HepG2 (cell line): ENCODE data around the gene MST1. TPM values are rescaled to one million over a fixed set of nuclear protein-coding genes. Genes with fewer than 3 reads are reported as not detected.
A peak's percentile ranks its signal among the peaks of the same experiment; 100 is the strongest.

Experiments used
- ARNT ChIP-seq: fragments of 450-650 bp; IDR thresholded peaks from 2 replicates; pipeline ENCODE4 v1.6.1; 2017
- ATF7-NPFF ChIP-seq: sonication (generic); formaldehyde crosslinking; IDR thresholded peaks from 2 replicates; pipeline ENCODE4 v1.8.1; 2023; ENCODE audit warnings: mild to moderate bottlenecking, low read depth, missing genetic modification reagents, moderate library complexity
- DNMT3B ChIP-seq: conservative IDR thresholded peaks from 2 replicates; pipeline ENCODE4 v1.6.1; 2016; ENCODE audit warnings: missing biosample characterization, control low read depth
- HDAC6 ChIP-seq: fragments of 200-600 bp; sonication (generic); IDR thresholded peaks from 2 replicates; pipeline ENCODE4 v1.7.0; 2017; ENCODE audit warnings: mild to moderate bottlenecking, antibody characterized with exemption, low read length, low read depth
- KDM3A ChIP-seq: IDR thresholded peaks from 2 replicates; pipeline ENCODE4 v1.6.1; 2018; ENCODE audit warnings: low read depth, missing compliant biosample characterization
- KLF11 ChIP-seq: IDR thresholded peaks from 2 replicates; pipeline ENCODE4 v1.6.1; 2016; ENCODE audit warnings: missing compliant biosample characterization
- MTA1 ChIP-seq: sonication (generic); formaldehyde crosslinking; IDR thresholded peaks from 2 replicates; pipeline ENCODE4 v1.4.0; 2020; ENCODE audit warnings: missing genetic modification reagents, mild to moderate bottlenecking, borderline replicate concordance
- NFE2L2 ChIP-seq: fragments of 150-350 bp; IDR thresholded peaks from 2 replicates; pipeline ENCODE4 v1.6.1; 2014; ENCODE audit warnings: low read length
- NFYB ChIP-seq: sonication (generic); formaldehyde crosslinking; IDR thresholded peaks from 2 replicates; pipeline ENCODE4 v1.4.0; 2020; ENCODE audit warnings: missing genetic modification reagents
- POLR2G ChIP-seq: fragments of 200-400 bp; formaldehyde crosslinking; IDR thresholded peaks from 2 replicates; pipeline ENCODE4 v1.6.1; 2018; ENCODE audit warnings: mild to moderate bottlenecking, low read depth, low read length, moderate library complexity
- RARG ChIP-seq: sonication (generic); formaldehyde crosslinking; IDR thresholded peaks from 2 replicates; pipeline ENCODE4 v1.4.0; 2020; ENCODE audit warnings: low read depth, mild to moderate bottlenecking, missing genetic modification reagents
- SIX1 ChIP-seq: sonication (generic); formaldehyde crosslinking; IDR thresholded peaks from 2 replicates; pipeline ENCODE4 v1.4.0; 2020; ENCODE audit warnings: missing genetic modification reagents, borderline replicate concordance
- SMYD3 ChIP-seq: sonication (generic); formaldehyde crosslinking; IDR thresholded peaks from 2 replicates; pipeline ENCODE4 v1.8.1; 2023; ENCODE audit warnings: mild to moderate bottlenecking, missing genetic modification reagents
- ZNF138 ChIP-seq: sonication (generic); formaldehyde crosslinking; IDR thresholded peaks from 2 replicates; pipeline ENCODE4 v1.5.0; 2020; ENCODE audit warnings: mild to moderate bottlenecking, low read depth, missing genetic modification reagents
- ZNF274 ChIP-seq: sonication (generic); formaldehyde crosslinking; IDR thresholded peaks from 2 replicates; pipeline ENCODE4 v1.5.1; 2020; ENCODE audit warnings: mild to moderate bottlenecking, missing genetic modification reagents
- ZNF484 ChIP-seq: sonication (generic); formaldehyde crosslinking; IDR thresholded peaks from 2 replicates; pipeline ENCODE4 v1.5.1; 2020; ENCODE audit warnings: mild to moderate bottlenecking, low read depth, missing genetic modification reagents, borderline replicate concordance
- ZNF678 ChIP-seq: sonication (generic); formaldehyde crosslinking; IDR thresholded peaks from 2 replicates; pipeline ENCODE4 v1.4.0; 2020; ENCODE audit warnings: mild to moderate bottlenecking, missing genetic modification reagents
- ZNF768 ChIP-seq: sonication (generic); formaldehyde crosslinking; IDR thresholded peaks from 2 replicates; pipeline ENCODE4 v1.4.0; 2020; ENCODE audit warnings: missing genetic modification reagents
- ZNF878 ChIP-seq: sonication (generic); formaldehyde crosslinking; IDR thresholded peaks from 2 replicates; pipeline ENCODE4 v1.8.1; 2023; ENCODE audit warnings: mild to moderate bottlenecking, missing genetic modification reagents, moderate library complexity
- polyA plus RNA-seq, 8 experiments: library from polyadenylated mRNA; depleted of rRNA in 3 of 8; stranded (reverse) in 7 of 8; unstranded in 1 of 8; fragments of >200 nt; fragmentation: Illumina TruSeq in 4 of 8; extraction: Trizol in 4 of 8; gene quantifications; 2 replicates each; pipeline versions ENCODE4 v1.2.1 to v1.2.3, GENCODE V29; 2011 to 2016; ENCODE audit warnings: low read depth in 4 of 8, missing spikeins in 1 of 8, mixed read lengths in 1 of 8; ENCODE audit not compliant: insufficient read depth in 1 of 8
- total RNA-seq, 5 experiments: library from RNA; depleted of rRNA; stranded (reverse); fragments of >200 nt; fragmentation: Illumina TruSeq; extraction: Trizol; gene quantifications; 2 replicates each; pipeline ENCODE4 v1.2.3, GENCODE V29; 2016; ENCODE audit warnings: low read depth in 1 of 5
- TF ChIP-seq, protein P1 (sequence below): sonication (generic); formaldehyde crosslinking; IDR thresholded peaks from 2 replicates; pipeline ENCODE4 v1.8.0; 2022; ENCODE audit warnings: mild to moderate bottlenecking, missing genetic modification reagents; ENCODE audit not compliant: insufficient replicate concordance
- TF ChIP-seq, protein P2 (sequence below), 2 experiments: sonication (generic) in 1 of 2; formaldehyde crosslinking in 1 of 2; IDR thresholded peaks; 2 replicates each; pipeline versions ENCODE4 v1.5.1 to v1.6.1; 2011 to 2020; ENCODE audit warnings: borderline replicate concordance in 1 of 2, low read depth in 1 of 2, low read length in 1 of 2, mild to moderate bottlenecking in 1 of 2, missing genetic modification reagents in 1 of 2, moderate library complexity in 1 of 2
- TF ChIP-seq, protein P3 (sequence below): sonication (generic); formaldehyde crosslinking; IDR thresholded peaks from 2 replicates; pipeline ENCODE4 v1.4.0; 2020; ENCODE audit warnings: mild to moderate bottlenecking, missing genetic modification reagents
- TF ChIP-seq, protein P4 (sequence below): sonication (generic); formaldehyde crosslinking; IDR thresholded peaks from 2 replicates; pipeline ENCODE4 v1.4.0; 2020; ENCODE audit warnings: low read depth, mild to moderate bottlenecking, missing genetic modification reagents
- TF ChIP-seq, protein P5 (sequence below): sonication (generic); formaldehyde crosslinking; conservative IDR thresholded peaks from 2 replicates; pipeline ENCODE4 v1.4.0; 2020; ENCODE audit warnings: missing genetic modification reagents

Gene MST1
- total and polyA plus RNA-seq, 2 of the 13 experiments (the other 11 are each of a cell fraction or from before 2014, with no cell fraction given), result 189 to 452 TPM

DNA sequence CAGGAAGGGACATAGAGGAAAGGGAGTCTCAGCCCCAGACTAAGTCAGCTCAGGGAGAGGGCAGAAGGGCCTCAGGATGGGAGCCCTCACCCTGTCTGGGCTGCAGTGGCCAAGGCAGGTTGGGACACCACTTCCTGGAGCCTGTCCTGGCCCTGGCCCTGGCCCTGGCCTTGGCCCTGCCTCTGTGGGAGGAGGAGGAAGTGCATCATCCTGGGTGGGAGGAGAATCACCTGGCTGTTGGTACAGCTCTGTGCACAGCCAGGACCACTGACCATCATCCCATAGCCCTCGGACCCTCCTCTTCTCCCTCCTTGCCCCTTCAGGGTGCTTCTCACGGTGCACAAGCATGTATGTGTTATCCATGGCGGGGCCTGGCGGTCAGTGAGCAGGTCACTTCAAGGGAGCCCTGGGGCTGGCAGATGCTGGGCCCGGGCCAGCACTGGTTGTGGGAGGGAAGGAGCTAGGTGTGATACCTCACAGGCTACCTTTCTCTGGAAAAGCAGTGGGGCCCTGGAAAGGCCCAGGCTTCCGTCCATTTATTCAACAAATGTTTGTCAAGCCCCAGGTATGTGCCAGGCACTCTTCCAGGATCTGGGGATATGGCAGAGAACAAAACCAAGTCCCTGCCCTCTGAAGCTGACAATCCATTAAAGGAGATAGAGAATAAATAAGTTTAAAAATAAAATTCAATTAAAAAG lies 23.3 kb downstream of the MST1 start (continued):
- TF ChIP-seq, protein P1, sequence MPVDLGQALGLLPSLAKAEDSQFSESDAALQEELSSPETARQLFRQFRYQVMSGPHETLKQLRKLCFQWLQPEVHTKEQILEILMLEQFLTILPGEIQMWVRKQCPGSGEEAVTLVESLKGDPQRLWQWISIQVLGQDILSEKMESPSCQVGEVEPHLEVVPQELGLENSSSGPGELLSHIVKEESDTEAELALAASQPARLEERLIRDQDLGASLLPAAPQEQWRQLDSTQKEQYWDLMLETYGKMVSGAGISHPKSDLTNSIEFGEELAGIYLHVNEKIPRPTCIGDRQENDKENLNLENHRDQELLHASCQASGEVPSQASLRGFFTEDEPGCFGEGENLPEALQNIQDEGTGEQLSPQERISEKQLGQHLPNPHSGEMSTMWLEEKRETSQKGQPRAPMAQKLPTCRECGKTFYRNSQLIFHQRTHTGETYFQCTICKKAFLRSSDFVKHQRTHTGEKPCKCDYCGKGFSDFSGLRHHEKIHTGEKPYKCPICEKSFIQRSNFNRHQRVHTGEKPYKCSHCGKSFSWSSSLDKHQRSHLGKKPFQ (CRISPR knock-in tag), result no peak
- TF ChIP-seq, protein P2, sequence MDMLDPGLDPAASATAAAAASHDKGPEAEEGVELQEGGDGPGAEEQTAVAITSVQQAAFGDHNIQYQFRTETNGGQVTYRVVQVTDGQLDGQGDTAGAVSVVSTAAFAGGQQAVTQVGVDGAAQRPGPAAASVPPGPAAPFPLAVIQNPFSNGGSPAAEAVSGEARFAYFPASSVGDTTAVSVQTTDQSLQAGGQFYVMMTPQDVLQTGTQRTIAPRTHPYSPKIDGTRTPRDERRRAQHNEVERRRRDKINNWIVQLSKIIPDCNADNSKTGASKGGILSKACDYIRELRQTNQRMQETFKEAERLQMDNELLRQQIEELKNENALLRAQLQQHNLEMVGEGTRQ (IDR thresholded peaks at IDR 0.05; ENCODE audit: low read depth, low read length), result no peak
- TF ChIP-seq, protein P2 (CRISPR knock-in tag; IDR thresholded peaks at IDR 0.05; ENCODE audit: borderline replicate concordance), result no peak
- TF ChIP-seq SIX1 (no peak), MTA1 (CRISPR knock-in tag) (peak; percentile 56; the same call in 1 of the 2 replicates), ZNF274 (CRISPR knock-in tag) (0 out of 2 replicates have a peak, but pooled peaks have one; percentile 3), POLR2G (no peak; the same call in 1 of the 2 replicates), ARNT (no peak), DNMT3B (CRISPR knock-in tag) (no peak), ATF7-NPFF (no peak), ZNF484 (no peak), NFE2L2 (no peak), HDAC6 (no peak), ZNF878 (CRISPR knock-in tag) (no peak), ZNF768 (CRISPR knock-in tag) (peak; percentile 49; the same call in 1 of the 2 replicates), KLF11 (CRISPR knock-in tag) (no peak), KDM3A (CRISPR knock-in tag) (no peak), NFYB (CRISPR knock-in tag) (no peak), SMYD3 (CRISPR knock-in tag) (no peak), ZNF678 (no peak), ZNF138 (CRISPR knock-in tag) (no peak), RARG (CRISPR knock-in tag) (no peak)
- TF ChIP-seq, protein P3, sequence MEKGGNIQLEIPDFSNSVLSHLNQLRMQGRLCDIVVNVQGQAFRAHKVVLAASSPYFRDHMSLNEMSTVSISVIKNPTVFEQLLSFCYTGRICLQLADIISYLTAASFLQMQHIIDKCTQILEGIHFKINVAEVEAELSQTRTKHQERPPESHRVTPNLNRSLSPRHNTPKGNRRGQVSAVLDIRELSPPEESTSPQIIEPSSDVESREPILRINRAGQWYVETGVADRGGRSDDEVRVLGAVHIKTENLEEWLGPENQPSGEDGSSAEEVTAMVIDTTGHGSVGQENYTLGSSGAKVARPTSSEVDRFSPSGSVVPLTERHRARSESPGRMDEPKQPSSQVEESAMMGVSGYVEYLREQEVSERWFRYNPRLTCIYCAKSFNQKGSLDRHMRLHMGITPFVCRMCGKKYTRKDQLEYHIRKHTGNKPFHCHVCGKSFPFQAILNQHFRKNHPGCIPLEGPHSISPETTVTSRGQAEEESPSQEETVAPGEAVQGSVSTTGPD (CRISPR knock-in tag), result no peak
- TF ChIP-seq, protein P4, sequence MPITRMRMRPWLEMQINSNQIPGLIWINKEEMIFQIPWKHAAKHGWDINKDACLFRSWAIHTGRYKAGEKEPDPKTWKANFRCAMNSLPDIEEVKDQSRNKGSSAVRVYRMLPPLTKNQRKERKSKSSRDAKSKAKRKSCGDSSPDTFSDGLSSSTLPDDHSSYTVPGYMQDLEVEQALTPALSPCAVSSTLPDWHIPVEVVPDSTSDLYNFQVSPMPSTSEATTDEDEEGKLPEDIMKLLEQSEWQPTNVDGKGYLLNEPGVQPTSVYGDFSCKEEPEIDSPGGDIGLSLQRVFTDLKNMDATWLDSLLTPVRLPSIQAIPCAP, result no peak
- TF ChIP-seq, protein P5, sequence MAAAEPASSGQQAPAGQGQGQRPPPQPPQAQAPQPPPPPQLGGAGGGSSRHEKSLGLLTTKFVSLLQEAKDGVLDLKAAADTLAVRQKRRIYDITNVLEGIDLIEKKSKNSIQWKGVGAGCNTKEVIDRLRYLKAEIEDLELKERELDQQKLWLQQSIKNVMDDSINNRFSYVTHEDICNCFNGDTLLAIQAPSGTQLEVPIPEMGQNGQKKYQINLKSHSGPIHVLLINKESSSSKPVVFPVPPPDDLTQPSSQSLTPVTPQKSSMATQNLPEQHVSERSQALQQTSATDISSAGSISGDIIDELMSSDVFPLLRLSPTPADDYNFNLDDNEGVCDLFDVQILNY, result no peak
